GM12801 (cell line): Measurements from ENCODE around the gene EIF3I.

Source experiments
- CTCF ChIP-seq: IDR thresholded peaks from one replicate; pipeline ENCODE4 v1.5.1; 2011; ENCODE audit warnings: control low read depth; ENCODE audit not compliant: insufficient read length; ENCODE audit errors: extremely low read depth

EIF3I gene

GRCh38 chr1:32192220-32192948 lies 29.8 kb upstream of the EIF3I start:
- no peak for TF ChIP-seq CTCF

GRCh38 chr1:32194984-32195383 lies 27.2 kb upstream of the EIF3I start:
- no peak for TF ChIP-seq CTCF

- no peak for TF ChIP-seq CTCF
These were observed 26.7 kb upstream of the EIF3I start for GRCh38 chr1:32195531-32195930.

- no peak for TF ChIP-seq CTCF
These were observed 26.0 kb upstream of the EIF3I start for GRCh38 chr1:32195972-32196823.

GRCh38 chr1:32197074-32197473 lies 25.1 kb upstream of the EIF3I start:
- TF ChIP-seq CTCF, result no peak

- no peak for TF ChIP-seq CTCF
These were observed 24.4 kb upstream of the EIF3I start for GRCh38 chr1:32197837-32198236.

- TF ChIP-seq CTCF, result no peak
These were observed 23.8 kb upstream of the EIF3I start for GRCh38 chr1:32198237-32199042.
